Tongue (tissue), 2 donors: ENCODE results near the gene SLC22A2. TPM values are rescaled to one million over a fixed set of nuclear protein-coding genes. Genes with fewer than 3 reads are reported as not detected.
"Not testable (repeated sequence)": the region's sequence is repeated elsewhere in the genome, so short reads cannot be mapped to it uniquely, and the experiment has no call there.

Experiments used
- DNase-seq: peaks from one replicate; pipeline ENCODE4 v3.0.0-alpha.2; 2015
- total RNA-seq: library from RNA; depleted of rRNA; stranded (reverse); fragments of >200 nt; gene quantifications from one replicate; pipeline ENCODE4 v1.2.3, GENCODE V29; 2014

SLC22A2 gene
- total RNA-seq, 1 donor from 2014 or later: 0.62 TPM

GRCh38 chr6:160248538-160248937 lies 10.1 kb downstream of the SLC22A2 start:
- DNase-seq: no peak

- DNase-seq: peak; percentile 16
Measured at GRCh38 chr6:160247457-160247883, 11.2 kb downstream of the SLC22A2 start.

GRCh38 chr6:160240691-160241084 lies 17.9 kb downstream of the SLC22A2 start:
- no peak for DNase-seq

GRCh38 chr6:160239929-160240690 lies 18.5 kb downstream of the SLC22A2 start:
- no peak for DNase-seq

GRCh38 chr6:160238761-160239751 lies 19.6 kb downstream of the SLC22A2 start:
- no peak for DNase-seq

GRCh38 chr6:160238278-160238711 lies 20.3 kb downstream of the SLC22A2 start:
- DNase-seq: no peak

GRCh38 chr6:160237597-160238275 lies 20.9 kb downstream of the SLC22A2 start:
- not testable (repeated sequence) for DNase-seq

GRCh38 chr6:160236235-160236872 lies 22.3 kb downstream of the SLC22A2 start:
- DNase-seq: not testable (repeated sequence)

- not testable (repeated sequence) for DNase-seq
Measured at GRCh38 chr6:160233950-160234640, 24.5 kb downstream of the SLC22A2 start.

GRCh38 chr6:160227769-160228161 lies 30.9 kb downstream of the SLC22A2 start:
- DNase-seq: no peak

- no peak for DNase-seq
Measured at GRCh38 chr6:160227038-160227768, 31.4 kb downstream of the SLC22A2 start.

- DNase-seq: no peak
Measured at GRCh38 chr6:160226118-160226591, 32.5 kb downstream of the SLC22A2 start.

GRCh38 chr6:160224639-160225237 lies 33.9 kb downstream of the SLC22A2 start:
- DNase-seq: no peak

GRCh38 chr6:160222491-160222890 lies 36.1 kb downstream of the SLC22A2 start:
- no peak for DNase-seq

- no peak for DNase-seq
Measured at GRCh38 chr6:160221918-160222317, 36.7 kb downstream of the SLC22A2 start.

GRCh38 chr6:160221423-160221822 lies 37.2 kb downstream of the SLC22A2 start:
- DNase-seq: peak; percentile 15

- DNase-seq: no peak
Measured at GRCh38 chr6:160218810-160219209, 39.8 kb downstream of the SLC22A2 start.

- no peak for DNase-seq
Measured at GRCh38 chr6:160217863-160218262, 40.8 kb downstream of the SLC22A2 start.

- no peak for DNase-seq
Measured at GRCh38 chr6:160217073-160217472, 41.5 kb downstream of the SLC22A2 start.

- DNase-seq: no peak
Measured at GRCh38 chr6:160215232-160215631, 43.4 kb downstream of the SLC22A2 start.
